ENCODE data around the gene ITGAE.
"Not testable (repeated sequence)": the region's sequence is repeated elsewhere in the genome, so short reads cannot be mapped to it uniquely, and the experiment has no call there.

The ITGAE gene

DNA sequence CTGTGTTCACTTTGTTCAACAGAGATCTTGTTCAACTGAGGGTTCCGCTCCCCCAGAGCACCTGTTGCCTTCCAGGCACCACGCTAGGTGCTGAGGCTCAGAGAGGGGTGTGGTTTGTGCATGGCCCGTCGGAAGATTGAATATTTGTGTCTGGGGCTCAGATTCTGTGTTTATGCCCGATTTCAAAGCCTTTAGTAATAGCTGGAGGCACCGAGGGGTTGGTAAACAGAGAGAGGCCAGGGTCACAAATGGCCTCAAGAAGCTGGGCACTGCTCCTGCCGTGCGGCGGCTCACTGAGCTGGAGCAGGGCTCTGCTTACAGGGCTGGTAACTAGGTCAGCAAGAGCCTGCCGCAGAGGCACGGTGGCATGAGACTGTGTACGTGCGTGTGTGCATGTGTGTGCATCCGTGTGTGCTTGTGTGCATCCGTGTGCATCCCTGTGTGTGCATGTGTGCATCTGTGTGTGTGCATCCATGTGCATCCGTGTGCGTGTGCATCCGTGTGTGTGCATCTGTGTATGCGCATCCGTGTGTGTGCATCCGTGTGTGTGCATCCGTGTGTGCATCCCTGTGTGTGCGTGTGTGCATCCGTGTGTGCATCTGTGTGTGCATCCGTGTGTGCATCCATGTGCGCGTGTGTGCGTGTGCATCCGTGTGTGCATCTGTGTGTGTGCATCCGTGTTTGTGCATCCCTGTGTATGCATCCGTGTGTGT, 5.4 kb downstream of the ITGAE start:
- no peak for DNase-seq (ENCODE audit: low spot score)

DNA sequence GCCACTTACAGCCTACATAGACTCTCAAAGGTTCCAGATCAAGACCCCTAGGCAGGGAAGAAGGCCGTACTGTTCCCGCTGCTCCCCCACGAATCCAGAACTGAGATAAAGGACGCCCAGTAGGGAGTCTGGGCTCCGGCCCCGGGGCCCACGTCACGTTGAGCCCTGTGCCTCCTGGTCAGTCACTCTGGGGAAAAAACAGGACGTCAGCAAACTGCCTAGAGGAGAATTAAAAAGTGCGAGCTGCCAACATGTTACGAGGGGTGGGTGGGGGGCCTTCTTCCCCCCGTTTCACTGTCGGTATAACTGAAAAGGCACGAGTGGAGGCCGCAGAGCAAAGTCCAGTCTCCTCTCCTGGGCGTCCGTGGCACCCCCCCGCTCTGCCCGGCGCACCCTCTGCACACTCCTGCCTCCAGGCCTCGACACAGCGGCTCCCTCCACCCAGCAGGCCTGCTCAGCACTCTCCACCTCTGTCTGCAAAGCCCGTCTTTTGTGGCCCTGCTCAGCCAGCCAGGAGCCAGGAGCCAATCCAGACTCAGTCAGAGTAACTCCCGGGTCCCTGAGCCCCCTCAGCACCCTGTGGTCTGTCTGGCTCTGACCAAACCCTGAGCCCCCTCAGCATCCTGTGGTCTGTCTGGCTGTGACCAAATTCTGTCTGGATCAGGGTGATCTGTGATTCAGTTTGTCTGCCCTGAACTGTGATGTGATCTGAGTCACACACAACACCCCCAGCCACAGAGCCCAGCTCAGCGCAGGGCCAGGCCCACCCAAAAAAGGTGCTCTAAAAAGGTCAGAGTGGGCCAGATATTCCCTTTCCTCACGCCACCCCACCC, 6.2 kb downstream of the ITGAE start:
- peak; percentile 36 for DNase-seq (ENCODE audit: low spot score)

DNA sequence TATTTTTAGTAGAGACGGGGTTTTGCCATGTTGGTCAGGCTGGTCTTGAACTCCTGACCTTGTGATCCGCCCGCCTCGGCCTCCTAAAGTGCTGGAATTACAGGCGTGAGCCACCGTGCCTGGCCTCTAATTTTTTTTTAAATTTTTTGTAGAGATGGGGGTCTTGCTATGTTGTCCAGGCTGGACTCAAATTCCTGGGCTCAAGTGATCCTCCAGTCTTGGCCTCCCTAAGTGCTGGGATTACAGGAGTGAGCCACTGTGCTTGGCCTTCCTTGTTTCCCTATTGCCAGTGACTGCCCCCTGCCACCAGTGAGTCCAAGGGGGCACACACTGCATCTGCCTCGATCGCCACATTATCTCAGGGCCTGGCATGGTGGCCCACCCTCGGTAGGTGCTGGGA, 6.8 kb downstream of the ITGAE start:
- DNase-seq (ENCODE audit: low spot score) = not testable (repeated sequence)

DNA sequence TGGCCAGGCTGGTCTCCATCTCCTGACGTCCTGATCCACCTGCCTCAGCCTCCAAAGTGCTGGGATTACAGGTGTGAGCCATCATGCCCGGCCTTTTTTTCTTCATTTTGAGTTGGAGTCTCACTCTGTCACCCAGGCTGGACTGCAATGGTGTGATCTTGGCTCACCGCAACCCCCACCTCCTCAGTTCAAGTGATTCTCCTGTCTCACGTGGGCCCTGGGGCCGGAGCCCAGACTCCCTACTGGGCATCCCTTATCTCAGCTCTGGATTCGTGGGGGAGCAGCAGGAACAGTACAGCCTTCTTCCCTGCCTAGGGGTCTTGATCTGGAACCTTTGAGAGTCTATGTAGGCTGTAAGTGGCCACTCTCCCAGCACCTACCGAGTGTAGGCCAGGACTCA, 7.7 kb downstream of the ITGAE start:
- not testable (repeated sequence) for DNase-seq (ENCODE audit: low spot score)

DNA sequence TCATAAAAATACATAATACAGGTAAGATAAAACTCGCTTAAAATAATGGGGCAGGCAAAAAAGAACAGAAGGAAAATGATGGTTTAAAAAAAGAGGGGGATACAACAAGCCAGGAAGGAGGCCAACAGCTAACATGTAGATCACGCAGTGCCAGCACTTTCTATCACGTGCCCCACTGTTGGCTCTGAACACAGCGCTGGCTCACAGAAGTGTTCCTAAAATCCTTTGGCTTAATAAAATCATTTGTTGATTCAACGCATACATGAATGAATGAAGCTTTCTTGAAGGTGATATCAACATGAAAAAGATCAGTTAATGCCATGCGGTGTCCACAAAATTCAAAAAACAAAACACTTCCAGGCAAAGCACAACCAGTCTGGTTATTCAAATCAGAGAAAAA, 8.5 kb downstream of the ITGAE start:
- no peak for DNase-seq (ENCODE audit: low spot score)

DNA sequence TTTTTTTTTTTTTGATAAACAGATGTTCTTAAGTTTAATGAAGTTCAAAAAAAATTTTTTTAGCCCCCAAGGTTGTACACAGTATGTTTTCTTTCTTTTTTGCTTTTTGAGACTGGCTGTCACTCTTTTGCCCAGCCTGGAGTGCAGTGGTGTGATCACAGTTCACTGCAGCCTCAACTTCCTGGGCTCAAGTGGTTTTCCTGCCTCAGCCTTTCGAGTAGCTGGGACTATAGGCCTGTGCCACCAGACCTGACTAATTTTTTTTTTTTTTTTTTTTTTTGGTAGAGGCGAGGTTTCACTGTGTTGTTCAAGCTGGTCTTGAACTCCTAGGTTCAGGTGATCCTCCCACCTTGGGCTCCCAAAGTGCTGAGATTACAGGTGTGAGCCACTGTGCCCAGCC, 12.8 kb downstream of the ITGAE start:
- no peak for DNase-seq (ENCODE audit: low spot score)

DNA sequence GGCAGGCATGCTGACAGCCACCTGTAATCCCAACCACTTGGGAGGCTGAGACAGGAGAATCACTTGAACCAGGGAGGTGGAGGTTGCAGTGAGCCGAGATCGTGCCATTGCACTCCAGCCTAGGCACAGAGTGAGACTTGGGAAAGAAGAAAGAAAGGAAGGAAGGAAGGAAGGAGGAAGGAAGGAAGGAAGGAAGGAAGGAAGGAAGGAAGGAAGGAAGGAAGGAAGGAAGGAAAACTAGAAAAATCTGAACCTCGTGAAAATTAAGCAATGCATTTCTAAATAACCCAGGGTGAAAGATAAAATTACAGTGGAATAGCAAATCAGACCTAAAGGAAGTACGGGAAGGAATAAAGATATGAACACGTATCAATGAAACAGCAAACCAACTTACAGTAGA, 15.7 kb downstream of the ITGAE start:
- not testable (repeated sequence) for DNase-seq (ENCODE audit: low spot score)

DNA sequence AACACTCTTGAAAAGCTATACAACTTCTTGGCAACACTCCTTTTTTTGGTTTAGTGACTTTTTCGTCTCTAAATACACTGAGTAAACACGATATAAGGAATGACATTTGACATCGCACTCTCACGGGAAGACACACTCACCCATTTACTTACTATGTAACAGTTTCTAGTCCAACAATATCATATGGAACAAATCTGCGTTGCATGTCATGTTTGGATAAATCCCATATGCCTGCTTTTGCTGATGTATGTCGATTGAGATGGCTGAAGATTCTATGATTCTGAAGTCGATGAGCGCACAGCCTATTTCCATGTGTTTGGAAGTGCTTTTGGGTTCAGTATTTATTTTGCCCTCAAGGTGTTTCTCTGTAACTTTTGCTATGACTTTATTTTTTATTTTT, 18.2 kb downstream of the ITGAE start:
- DNase-seq (ENCODE audit: low spot score) = no peak

DNA sequence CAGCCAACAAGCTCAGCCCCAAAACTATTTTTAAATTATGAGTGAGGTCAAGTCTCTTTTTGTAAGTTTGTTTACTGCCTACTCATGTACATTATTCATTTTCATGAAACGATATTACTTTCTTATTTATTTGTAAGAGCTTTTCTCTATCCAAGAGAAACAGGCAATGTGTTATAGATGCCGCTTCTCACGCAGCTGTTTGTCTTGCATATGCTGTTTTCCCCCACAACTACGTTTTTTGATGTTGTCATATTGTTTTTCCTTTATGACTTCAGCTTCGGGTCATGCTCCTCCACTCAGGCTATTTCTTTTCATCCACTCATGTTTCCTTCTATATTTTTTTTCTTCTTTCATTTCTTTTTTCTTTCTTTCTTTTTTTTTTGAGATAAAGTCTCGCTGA, 20.0 kb downstream of the ITGAE start:
- DNase-seq (ENCODE audit: low spot score) = no peak

DNA sequence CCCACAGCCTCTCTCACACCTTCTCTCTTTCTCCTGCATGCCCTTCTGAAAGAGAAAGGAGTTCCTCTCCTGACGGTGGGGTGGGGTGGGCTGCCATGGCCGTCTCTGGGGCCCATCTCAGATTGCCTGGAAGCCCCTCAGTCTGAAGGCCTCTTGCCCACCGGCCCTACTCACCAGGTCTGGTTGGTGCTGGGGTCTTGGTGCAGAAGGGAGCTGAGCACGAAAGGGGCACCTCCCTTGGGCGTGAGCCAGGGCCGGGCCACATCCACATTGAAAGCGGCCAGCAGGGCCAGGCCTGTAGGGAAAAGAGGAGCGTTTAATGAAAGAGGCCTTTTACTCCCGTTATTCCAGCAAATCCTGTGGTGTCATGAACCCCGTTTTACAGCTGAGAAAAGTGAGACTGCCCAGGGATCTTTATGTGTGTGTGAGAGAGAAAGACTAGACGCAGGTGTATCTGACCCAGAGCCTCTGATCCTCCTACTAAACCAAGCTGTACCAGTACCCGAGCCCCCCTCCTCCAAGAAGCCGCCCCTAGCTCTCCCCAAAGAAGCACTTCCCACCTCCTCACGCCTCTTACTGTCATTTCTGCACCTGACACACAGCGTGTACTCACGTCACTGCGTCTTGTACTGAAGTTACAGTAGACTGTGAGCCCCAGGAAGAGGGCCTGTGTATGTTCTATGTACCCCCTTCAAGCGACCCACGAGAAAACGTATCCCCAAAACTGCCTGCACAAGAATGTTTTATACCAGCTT, 23.4 kb downstream of the ITGAE start:
- no peak for DNase-seq (ENCODE audit: low spot score)

DNA sequence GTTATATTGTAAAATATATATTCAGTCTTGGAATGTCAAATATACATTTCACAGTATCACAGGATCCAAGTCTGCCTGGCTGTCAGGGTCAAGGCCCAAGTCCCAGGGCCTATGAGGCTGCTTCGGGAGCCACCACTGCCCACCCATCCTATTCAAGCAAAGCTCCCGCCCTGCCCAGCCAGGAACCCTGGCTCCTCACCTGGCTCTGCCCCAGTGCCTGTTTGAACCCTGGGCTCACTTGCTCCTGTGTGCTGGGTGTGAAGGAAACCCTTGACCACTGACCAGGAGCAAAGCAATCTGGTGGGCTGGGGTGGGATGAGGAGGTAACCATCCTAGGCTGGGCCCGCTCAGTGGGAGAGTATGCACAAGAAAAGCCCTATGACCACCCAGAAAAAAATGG, 27.0 kb downstream of the ITGAE start:
- no peak for DNase-seq (ENCODE audit: low spot score)

DNA sequence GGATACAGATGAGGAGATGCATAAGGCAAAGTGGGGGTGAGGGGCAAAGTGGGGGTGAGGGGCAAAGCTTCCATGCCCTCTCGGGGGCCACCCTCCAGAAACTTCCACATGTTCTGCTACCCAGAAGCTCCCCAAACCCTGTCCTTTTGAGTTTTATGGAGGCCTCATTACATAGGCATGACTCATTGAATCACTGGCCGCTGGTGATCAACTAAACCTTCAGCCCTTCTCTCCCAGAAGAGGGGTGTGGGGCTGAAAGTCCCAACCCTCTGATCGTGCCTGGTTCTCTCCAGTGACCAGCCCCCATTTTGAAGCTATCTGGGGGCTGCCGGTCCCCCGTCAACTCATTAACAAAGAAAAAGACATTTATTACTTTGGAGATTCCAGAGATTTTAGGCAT, 27.5 kb downstream of the ITGAE start:
- peak; percentile 63 for DNase-seq (ENCODE audit: low spot score)

DNA sequence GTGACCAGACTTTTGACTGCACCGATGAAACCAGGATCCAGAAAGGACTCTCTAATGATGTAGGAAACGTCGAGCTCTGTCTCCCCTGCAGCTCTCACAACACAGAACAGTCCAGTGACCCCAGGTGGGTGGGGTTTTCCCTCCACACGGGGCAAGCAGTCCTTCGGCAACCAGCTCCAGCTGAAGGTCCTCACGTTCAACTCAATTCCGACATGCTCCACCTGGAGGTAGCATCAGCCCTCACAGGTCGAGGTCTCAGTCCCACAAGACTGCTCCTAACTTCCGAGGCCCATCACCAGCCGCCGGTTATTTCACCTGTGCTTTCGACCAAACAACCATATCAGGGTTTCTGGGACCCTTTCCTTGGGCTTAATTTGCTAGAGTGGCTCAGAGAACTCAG, 28.2 kb downstream of the ITGAE start:
- no peak for DNase-seq (ENCODE audit: low spot score)

DNA sequence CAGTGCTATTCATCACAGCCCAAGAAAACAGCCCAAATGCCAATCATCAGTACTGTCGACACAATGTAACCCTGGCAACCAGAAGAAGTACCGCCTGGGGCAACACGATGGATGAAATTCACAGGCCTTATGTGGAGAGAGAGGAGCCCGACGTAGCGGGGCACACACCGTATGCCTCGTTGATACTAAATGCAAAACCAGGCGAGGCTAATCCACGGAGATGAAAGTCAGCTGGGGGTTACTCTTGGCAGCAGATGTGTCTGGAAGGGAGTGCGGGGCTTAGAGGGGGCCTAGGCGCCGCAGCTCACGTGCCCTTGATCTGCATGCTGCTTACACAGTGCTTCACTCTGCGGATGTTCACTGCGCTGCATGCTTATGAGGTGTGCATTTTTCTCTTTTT, 29.8 kb downstream of the ITGAE start:
- no peak for DNase-seq (ENCODE audit: low spot score)

DNA sequence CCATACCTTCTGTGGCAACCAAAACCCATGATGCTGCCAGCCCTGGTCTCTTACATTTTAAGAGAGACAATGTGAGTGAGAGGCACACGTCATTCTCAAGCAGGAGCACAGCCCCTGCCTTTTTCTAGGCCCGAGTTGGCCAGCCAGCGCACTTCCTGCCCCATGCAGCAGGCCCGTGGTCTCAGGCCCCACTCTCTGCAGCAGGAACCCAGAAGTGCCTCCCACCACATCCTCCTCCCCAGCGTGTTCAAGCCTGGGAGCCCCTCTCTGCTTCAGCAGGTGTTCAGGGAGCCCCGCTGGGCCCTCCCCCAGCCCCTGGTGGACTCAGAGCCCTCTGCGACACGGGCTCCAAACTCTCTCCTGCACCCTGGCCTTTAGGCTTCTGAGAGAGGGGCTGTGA, 30.5 kb downstream of the ITGAE start:
- no peak for DNase-seq (ENCODE audit: low spot score)

DNA sequence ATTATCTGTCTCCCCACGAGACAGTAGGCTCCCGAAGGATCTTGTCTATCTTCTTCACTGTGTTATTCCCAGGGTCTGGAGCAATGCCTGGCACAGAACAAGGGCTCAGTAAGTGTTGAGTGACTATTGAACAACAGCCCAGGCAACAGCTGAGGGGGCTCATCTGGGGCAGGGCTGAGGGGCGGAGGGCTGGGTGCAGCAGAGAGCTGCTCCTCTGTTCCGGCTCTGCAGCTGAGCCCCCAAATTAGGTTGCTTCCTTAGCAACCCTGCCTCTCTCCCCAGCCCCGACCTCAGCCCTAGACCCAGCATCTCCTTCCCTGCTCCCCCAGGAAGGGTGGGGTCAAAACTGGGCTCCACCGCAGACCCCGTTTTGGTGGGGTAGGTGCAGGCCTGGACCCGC, 32.2 kb downstream of the ITGAE start:
- no peak for DNase-seq (ENCODE audit: low spot score)

DNA sequence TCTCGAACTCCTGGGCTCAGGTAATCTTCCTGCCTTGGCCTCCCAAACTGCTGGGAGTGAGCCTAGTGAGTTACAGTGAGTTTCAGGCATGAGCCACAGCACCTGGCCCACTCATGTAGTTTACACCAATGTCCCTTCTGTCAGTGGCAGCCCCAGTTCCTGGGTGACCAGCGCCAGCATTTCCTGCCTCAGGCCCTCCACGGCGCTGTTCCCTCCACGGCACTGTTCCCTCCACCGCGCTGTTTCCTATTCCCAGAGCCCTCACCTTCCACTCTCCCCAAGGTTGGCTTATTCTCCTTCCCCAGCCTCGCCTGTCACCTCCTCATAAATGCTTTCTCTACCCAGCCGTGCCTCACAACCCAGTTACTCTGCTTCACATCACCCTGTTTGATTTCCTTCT, 32.6 kb downstream of the ITGAE start:
- DNase-seq (ENCODE audit: low spot score) = no peak

DNA sequence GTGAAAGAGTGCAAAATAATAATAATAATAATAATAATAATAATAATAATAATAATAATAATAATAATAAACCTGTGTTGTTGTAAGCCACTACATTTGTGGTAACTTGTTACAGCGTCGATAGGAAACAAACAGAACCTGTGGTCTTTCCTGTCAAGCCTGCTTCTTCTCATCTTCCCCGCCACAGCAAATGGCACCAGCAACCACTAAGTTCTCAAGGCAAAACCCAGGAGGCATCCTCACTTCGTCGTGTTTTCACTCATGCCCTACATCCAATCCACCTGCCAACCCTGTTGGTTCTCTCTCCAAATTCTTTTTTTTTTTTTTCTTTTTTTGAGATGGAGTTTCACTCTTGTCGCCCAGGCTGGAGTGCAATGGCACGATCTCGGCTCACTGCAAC, 34.2 kb downstream of the ITGAE start:
- DNase-seq (ENCODE audit: low spot score) = no peak

DNA sequence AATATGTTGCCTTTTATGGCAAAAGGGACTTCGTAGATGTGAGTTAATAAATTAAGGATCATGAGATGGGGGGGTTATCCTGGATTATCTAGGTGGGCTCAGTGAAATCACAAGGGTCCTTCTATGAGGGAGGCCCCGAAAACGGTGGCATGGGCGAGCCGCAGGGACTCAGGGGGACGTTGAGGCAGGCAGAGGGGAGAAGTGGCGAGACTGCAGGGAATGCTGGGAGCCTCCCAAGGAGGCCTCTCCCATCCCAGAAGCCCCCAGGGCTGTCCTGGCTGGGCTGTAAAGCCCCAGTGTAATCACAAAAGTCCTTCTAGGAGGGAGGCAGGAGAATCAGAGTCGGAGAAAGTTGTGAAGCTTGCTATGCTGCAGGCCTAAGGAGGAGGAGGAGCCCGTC, 35.0 kb downstream of the ITGAE start:
- no peak for DNase-seq (ENCODE audit: low spot score)

DNA sequence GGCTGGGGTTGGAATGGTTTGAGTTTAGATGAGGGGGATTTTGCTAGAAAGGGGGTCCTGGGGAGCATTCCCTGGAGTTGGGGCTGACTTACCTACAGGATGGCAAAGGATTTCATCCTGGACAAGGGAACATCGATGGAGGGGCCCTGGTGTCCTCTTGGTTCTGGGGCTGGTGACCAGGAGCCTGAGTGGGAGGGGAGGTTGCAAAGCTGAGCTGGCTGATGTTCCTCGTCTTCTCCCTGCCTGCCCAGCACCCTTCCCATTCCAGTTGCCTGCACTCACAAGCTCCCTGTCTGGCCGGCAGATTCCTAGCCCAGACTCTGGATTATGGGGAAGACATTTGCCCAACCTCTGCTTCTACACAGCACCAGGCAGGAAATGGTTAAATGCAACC, 37.2 kb downstream of the ITGAE start:
- DNase-seq (ENCODE audit: low spot score) = no peak

DNA sequence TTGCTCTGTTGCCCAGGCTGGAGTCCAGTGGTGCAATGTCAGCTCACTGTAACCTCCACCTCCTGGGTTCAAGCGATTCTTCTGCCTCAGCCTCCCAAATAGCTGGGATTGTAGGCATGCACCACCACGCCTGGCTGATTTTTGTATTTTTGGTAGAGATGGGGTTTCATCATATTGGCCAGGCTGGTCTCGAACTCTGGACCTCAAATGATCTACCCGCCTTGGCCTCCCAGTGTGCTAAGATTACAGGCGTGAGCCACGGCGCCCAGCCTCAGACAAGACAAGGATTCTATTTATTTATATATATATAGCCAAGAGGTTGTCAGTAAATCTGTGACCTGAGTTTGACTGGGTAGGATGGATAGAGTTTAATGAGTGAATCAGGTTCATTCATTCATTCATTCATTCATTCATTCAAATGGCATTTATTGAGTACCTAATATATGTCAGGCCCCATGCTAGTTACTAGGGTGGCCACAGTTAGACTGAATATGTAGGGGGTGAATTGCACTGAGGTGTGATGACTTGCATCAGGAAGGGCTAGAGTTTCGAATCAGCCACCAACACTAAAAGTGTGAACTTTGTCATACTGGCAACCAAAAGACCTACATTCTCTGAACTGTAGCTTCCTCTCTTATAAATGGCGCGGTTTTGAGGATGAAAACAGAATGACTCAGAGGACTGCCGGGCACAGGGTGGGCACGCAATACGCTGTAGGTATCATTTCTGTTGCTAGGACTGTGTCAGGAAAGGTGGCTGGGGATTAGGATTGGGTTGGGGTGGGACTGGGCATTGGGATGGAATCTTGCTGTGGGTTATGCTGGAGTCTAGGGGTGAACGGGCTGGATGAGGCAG, 37.8 kb downstream of the ITGAE start:
- DNase-seq (ENCODE audit: low spot score) = no peak

DNA sequence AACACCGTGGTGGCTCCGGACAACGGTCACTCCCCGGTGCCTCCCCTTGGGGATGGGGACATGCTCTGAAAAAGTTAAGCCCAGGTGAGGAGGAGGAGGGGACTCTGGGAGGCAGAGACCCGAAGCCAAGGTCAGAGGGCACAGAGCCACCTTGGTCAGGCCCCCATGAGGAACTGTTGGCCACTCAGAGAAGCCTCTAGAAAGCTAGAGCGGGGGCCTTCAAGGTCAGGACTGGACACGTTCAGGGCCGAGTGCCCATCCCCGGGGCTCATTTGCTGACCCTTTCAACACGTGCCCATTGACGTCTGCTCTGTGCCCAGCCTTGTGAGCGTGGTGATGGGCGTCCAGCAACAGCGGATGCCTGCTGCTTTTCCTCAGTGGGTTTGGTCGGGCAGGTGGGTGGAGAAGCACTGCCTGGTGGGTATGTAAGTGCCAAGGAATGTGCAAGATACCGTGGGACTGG, 39.0 kb downstream of the ITGAE start:
- DNase-seq (ENCODE audit: low spot score) = no peak
